Measurements from ENCODE around the gene LAGE3.

LAGE3 gene

DNA sequence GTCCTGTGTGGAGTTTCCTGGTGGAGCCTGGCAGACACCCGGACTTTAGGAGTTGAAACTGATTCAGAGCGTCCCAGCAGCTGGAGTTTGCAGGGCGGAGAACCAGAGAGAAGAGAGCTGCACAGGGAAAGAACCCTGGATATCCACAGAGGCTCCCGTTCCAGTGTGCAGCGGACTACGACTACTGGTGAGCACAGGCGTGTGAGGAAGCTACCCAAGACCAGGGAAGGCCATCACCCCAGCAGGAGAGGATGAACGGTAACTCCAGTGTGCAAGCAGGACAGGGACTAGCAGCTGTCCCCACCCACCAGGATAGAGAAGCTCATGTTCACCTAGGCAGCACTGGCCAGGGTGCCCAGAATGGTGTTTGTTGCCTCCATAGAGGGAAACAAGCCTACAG, 2.3 kb downstream of the LAGE3 start:
- no peak for DNase-seq (ENCODE audit: low spot score)

DNA sequence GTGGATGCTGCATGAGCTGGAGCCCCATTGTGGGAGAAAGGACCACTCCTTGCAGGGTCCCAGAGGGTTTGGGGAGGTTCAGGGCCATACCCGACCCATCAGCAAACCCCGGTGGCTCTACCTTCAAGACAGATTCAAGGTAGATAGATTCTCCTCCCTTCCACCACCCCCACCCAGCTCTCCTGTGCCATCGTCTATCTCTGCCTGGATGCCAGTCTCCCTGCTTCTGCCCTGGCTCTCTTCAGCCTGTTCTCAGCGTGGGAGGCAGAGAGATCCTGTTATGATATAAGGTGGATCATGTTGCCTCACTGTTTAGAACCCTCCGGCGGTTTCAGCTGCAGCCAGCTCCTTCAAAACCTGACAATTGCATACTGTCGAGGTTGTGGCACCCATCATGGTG, 5.4 kb downstream of the LAGE3 start:
- no peak for DNase-seq (ENCODE audit: low spot score)

DNA sequence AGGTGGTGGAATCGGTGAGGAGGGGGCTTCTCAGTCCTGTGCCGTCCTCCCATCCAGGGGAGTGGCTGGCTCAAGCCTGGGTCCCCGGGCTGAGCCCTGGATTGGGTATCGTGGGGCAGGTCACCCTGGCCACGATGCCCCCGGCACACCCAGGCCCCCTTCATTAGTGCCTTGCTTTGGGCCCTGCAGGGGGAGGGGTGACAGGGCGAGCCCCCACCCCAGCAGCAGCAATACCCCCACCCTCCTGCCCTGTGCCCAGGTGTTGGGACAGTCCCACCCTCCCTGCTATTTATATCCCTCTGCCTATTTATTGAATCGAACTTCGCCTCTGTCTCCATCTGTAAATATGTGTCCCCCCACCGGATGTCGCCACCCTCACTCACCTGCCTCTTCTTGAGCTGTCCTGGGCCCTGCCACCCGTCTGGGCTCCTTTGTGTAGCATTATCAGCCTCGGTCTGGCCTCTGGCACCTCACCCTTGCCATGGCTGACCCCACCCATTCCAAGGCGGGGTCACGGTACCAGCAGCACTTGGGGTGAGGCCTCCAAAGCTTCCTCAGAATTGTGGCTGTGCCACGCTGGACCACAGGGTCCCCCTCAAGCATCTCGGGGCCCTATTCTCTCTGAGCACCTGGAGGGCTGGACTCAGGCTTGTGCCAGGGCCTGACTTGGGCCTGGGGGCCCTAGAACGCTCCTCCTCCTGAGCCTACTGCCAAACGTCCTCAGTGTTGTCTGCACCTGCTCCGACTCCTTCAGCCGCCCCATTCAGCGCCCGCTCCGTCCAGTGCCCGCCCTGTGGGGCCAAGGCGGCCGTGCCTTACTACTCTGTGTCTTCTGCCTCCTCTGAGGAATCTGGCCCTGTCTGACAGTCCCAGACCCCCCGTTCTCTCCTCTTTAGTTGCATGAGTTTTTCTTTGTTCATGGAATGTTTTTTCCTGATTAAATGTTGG, 6.1 kb downstream of the LAGE3 start:
- no peak for DNase-seq (ENCODE audit: low spot score)

DNA sequence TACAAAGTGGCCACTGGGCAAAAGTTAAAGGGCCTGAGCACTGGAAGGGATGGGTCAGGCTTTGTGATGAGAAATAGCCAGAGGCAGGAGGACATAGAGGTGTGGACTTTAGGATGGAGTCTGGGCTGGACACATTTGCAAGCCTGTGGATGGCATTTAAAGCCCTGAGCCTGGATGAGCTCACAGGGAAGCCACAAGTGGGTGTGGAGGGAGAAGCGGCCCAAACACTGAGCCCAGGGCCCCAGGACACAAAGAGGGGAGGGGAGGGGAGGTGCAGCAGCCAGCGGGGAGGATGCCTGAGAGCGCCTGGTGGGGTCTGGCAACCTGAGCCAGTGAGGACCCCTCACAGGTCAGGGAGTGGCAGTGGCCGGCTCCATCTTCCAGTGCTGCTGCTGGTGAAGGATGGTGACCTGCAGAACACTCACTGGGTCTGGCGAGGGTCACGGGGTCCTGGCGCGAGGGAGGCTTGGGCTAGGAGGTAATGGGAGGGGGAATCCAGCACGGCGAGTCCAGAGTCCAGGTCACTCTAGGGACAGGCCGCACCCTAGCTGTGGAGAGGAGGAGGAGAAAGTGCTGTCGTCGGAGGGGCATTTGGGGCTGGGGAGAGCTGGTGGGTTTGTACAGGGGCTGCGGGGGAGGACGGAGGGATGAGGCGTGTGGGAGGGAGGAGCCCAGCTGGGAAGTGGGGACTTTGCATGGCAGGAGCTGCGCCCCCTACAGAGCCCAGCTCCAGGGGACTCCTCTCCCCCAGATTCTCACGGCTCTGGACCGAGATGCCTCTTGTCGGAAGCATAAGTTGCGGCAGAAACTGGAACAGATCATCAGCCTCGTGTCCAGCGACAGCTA, 7.0 kb downstream of the LAGE3 start:
- no peak for DNase-seq (ENCODE audit: low spot score)

DNA sequence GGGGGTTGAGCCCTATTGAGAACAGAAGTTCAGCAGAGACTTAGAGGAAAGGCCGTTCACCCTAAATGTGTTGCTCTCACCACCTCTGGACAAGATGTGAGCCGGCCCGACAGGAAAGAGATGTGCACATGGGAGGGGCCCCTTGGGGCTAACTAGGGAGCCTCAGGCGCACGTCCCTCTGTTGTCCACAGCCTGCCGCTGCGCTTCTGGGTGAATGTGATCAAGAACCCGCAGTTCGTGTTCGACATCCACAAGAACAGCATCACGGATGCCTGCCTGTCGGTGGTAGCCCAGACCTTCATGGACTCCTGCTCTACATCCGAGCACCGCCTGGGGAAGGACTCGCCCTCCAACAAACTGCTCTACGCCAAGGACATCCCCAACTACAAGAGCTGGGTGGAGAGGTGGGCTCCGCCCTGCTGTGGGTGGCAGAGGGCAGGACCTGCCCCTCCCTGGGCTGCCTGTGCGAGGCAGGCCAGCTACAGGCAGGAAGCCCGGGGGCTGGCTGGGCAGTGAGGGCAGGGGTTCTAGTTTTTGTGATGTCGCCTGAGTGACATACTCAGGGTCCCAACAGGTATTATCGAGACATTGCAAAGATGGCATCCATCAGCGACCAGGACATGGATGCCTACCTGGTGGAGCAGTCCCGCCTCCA, 8.0 kb downstream of the LAGE3 start:
- DNase-seq (ENCODE audit: low spot score): no peak

DNA sequence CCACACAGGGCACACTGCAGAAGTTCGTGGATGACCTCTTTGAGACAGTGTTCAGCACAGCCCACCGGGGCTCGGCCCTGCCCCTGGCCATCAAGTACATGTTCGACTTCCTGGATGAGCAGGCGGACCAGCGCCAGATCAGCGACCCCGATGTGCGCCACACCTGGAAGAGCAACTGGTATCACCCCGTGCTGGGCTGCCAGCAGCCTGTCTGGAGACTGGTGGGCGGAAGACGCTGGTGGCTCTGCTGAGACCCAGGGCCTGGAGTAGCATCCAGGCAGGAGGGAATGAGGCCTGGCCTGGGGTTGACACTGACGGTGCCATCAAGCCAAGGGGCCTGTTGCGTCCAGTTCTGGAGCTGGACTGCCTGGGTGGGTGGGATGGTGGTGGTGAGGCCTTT, 8.6 kb downstream of the LAGE3 start:
- DNase-seq (ENCODE audit: low spot score): no peak

DNA sequence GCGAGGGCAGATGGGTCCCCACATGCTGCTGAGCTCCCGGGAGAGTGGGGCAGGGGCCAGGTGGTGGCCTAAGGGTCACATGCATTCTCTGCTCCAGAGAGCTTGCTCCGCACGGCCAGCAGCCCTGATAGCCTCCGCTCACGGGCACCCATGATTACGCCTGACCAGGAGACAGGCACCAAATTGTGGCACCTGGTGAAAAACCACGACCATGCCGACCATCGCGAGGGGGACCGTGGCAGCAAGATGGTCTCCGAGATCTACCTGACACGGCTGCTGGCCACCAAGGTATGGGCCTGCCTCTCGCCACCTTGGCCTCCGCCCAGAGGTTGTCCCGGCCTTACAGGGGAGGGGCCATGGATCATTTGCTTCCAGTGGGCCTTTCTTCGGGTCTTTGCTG, 9.2 kb downstream of the LAGE3 start:
- DNase-seq (ENCODE audit: low spot score): no peak

DNA sequence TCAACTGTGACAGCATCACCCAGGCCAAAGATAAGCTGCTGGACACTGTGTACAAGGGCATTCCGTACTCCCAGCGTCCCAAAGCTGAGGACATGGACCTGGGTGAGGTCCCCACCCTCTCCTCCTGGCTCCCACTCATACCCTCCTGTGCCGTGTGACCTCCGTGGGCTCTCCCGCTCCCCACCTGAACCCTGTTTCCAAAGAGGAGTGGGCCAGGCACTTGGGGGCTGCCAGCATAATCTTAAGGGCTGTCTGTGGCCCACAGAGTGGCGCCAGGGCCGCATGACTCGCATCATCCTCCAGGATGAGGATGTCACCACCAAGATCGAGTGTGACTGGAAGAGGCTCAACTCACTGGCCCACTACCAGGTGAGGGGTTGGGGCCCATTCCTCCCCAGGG, 10.0 kb downstream of the LAGE3 start:
- no peak for DNase-seq (ENCODE audit: low spot score)

DNA sequence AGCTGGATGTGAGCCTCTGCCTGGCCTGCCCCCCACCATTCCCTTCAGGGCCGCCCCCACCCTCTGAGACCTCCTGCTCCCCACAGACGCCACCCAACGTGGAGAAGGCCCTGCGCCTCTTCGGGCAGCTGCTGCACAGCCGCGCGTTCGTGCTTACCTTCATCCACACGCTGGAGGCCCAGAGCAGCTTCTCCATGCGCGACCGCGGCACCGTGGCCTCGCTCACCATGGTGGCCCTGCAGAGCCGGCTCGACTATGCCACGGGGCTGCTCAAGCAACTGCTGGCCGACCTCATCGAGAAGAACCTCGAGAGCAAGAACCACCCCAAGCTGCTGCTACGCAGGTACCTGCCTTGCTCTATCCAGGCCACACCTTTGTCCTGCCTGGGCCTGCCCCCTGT, 10.9 kb downstream of the LAGE3 start:
- no peak for DNase-seq (ENCODE audit: low spot score)

DNA sequence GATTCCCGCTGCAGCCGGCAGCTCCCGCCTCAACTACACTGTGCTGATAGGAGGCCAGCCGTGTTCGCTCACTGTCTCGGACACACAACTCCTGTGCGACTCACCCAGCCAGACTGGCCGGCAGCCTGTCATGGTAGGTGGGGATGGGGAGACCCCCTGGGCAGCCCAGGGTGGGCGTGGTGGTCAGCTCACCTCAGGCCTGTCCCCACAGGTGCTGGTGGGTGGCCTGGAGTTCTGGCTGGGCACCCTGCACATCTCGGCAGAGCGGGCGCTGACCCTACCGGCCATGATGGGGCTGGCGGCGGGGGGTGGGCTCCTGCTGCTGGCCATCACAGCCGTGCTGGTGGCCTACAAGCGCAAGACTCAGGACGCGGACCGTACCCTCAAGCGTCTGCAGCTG, 11.5 kb downstream of the LAGE3 start:
- no peak for DNase-seq (ENCODE audit: low spot score)

DNA sequence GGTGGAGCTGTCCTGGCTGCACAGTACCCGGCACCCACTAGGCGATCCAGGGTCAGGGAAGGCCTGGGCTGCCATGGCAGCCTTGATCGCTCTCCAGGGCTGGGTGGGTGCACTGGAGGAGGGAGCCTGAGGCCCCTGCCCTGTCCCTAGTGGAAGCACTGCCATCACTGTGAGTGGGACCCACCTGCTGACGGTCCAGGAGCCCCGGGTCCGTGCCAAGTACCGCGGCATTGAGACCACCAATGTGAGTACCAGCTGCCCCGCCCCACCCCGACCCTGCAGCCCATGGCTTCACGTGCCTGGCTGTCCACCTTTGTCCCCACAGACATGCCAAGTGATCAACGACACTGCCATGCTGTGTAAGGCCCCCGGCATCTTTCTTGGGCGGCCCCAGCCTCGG, 12.2 kb downstream of the LAGE3 start:
- DNase-seq (ENCODE audit: low spot score): no peak

DNA sequence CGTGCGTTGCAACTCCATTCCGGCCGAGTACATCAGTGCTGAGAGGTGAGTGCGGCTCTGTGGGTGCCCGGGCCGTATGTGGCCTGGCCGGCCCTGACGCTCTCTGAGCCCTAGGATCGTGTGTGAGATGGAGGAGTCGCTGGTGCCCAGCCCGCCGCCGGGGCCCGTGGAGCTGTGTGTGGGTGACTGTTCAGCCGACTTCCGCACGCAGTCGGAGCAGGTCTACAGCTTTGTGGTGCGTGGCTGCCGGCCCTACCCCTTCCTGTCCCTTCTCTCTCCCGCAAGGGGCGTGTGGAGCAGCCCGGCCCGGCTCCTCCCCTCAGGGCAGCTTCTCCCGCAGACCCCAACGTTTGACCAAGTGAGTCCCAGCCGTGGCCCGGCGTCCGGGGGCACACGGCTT, 13.0 kb downstream of the LAGE3 start:
- DNase-seq (ENCODE audit: low spot score): no peak

DNA sequence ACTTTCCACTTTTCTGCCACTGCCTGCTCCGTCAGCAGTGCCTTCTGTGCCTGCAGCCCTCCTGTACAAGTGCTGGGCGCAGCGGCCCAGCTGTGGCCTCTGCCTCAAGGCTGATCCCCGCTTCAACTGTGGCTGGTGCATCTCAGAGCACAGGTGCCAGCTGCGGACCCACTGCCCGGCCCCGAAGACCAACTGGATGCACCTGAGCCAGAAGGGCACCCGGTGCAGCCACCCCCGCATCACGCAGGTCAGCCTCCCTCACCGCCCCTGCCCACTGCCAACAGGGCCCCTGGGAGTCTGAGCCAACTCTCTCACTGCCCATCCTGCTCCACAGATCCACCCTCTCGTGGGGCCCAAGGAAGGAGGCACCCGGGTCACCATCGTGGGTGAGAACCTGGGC, 13.5 kb downstream of the LAGE3 start:
- DNase-seq (ENCODE audit: low spot score): no peak

DNA sequence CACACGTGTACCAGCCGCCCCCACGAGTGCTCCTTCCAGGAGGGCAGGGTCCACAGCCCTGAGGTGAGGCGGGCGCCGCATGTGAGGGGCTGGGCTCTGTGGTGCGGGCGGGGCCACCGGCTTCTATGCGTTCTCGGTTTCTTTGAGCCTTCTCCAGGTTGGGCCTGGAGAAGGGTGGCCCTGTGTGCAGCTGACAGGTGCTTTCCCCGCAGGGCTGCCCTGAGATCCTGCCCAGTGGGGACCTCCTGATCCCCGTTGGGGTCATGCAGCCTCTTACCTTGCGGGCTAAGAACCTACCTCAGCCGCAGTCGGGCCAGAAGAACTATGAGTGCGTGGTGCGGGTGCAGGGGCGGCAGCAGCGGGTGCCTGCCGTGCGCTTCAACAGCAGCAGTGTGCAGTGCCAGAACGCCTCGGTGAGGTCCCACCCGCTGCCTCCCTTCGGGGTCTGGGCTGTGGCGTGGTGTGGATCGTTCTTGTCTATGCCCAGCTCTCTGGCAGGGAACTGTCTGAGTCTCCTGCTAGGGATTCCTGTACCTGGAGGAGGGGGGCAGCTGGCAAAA, 14.2 kb downstream of the LAGE3 start:
- no peak for DNase-seq (ENCODE audit: low spot score)

DNA sequence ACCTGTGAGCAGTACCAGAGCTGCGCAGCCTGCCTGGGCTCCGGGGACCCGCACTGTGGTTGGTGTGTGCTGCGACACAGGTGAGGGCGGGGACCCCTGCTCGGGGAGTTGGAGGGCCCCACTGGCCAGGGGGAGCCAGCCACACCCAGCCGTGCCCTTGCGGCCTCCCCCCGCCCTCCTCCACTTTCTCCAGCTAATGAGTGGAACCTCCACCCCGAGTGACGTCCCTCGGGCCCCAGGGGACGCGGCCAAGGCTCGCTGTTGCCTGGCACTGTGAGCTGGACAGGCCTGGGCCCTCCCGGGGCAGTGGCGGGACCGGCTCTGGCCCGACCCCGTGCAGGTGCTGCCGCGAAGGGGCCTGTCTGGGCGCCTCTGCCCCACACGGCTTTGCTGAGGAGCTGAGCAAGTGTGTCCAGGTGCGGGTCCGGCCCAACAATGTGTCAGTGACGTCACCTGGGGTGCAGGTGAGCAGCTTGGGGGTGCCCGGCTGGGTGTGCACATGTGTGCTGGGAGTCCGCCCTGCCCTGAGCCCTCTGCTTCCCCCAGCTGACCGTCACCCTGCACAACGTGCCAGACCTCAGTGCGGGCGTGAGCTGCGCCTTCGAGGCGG, 15.4 kb downstream of the LAGE3 start:
- DNase-seq (ENCODE audit: low spot score): no peak

DNA sequence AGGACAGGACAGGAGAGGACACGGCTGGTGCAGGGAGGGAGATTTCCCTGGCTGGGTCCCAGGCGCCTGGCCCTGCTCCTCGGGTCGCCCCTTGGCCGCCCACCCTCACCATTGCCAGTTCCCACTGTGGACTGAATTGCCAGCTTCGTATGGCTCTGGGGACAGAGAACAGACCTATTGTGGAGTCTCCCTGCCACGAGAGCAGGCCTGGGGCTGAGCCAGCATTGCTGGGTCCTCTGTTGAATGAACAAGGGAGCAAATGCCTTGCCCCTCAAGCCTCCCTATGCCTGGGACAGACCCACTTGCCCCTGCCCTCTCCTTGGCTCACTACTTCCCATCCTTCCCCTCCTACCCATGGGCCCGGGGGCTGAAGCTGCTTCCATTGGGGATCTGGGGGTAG, 16.7 kb downstream of the LAGE3 start:
- no peak for DNase-seq (ENCODE audit: low spot score)

DNA sequence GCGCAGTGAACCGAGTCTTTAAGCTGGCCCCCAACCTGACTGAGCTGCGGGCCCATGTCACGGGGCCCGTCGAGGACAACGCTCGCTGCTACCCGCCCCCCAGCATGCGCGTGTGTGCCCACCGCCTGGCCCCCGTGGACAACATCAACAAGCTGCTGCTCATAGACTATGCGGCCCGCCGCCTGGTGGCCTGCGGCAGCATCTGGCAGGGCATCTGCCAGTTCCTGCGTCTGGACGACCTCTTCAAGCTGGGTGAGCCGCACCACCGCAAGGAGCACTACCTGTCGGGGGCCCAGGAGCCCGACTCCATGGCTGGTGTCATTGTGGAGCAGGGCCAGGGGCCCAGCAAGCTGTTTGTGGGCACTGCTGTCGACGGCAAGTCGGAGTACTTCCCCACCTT, 18.8 kb downstream of the LAGE3 start:
- DNase-seq (ENCODE audit: low spot score): no peak

DNA sequence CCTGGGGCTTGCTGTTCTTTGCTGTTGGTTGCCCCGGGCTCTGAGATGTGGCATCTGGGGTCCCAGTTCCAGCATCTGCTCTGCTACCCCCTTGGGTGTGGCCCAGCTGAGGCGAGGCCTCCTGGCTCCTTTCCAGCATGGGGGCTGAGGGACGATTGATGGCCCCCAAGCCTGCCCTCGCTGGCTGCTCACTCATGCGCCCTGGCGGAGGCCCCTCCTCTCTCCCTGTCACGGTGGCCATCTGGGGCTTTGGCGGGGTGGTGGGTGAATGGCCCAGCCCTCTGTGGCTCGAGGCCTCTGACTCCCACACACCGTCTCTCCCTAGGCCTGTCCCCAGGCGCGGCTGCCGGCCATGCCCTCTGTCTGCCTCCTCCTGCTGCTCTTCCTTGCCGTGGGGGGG, 19.2 kb downstream of the LAGE3 start:
- DNase-seq (ENCODE audit: low spot score): no peak

DNA sequence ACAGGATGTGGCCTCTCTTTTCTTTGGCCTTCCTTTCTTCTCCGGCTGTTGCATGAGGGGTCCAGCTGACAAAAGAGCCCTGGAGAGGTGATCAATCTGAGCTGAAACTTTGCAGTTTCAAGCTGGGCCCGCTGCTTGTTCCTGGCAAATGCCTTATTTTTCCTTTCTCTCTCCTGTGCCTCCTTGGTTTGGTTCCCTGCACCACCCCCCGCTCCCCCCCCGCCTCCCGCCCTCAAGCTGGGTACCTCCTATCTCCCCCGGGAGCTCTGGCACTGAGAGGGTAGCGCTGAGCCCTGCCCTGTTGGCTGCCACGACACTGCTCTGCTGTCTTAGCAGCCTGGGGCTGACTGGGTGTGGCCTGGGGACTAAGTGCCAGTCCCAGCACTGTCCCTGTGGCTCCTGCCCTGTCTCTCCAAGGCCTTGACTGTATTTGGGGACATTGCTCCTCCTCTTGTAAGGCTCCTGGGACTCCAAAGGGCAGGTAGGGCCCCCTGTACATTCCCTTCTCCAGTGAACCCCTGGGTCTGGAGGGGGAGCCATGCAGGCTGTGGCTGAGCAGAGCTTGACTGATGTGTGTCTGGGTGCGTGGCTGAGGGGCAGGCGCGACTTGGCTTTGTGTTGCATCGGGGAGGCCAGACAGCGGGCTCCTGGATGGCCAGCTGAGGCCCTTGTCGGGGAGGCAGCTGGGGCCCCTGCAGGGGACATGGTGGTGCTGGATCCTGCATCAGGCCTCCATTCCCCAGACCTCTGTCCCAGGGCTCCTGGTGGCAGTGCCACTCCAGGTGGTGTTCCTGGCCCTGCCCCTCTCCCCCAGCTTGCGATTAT, 19.9 kb downstream of the LAGE3 start:
- DNase-seq (ENCODE audit: low spot score): peak; percentile 59

DNA sequence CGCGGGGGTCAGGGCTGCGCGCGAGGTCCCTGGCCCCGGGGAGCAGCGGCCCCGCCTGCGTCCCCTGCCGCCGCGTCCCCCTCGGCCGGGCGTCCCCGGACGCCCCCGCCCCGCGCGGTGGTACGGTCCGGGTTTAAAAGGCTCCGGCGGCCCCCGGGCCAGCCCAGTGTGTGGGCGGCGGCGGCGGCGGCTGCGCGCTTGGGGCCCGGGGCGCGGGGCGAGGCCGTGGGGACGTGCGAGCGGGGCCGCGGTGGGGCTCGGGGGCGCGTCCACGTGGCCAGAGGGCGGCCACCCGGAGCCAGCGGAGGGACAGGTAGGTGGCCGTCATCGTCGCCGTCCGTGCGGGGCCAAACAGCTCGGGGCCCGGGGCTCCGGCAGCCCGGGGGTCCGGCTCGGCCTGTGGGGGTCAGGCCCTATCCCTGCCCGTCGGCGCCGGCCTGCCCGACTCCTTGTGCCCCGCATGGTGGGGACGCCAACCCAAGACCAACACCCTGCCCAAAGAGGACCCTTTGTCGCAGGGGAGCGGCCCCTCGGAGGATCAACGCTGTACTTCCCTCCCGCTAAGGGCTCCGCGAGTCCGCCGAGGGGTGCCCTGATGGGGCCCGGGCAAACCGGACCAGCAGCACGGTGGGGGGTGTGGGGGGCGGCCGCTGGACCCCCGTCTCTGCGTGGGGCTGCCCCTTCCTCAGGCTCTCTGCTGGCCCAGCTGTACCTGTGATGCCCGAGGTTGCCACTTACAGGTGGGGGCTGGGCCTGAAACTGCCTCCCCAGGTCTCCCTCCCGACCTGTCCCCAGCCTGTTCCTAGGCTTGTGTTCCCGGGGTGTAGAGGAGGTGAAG, 20.7 kb downstream of the LAGE3 start, which contains the start of gene PLXNA3:
PLXNA3 (plus strand) TSS at position 166 of the 838 bp plus-strand sequence. CDS start 1,903 bp downstream, outside the sequence.
- peak; percentile 80 for DNase-seq (ENCODE audit: low spot score)

All from AG08396 (cell line).